ENCODE measurements around the gene CNP. TPM values are rescaled to one million over a fixed set of nuclear protein-coding genes. Genes with fewer than 3 reads are reported as not detected.

Gene CNP
- total RNA-seq, 1 experiment from 2014 or later = 51.2 TPM

DNA sequence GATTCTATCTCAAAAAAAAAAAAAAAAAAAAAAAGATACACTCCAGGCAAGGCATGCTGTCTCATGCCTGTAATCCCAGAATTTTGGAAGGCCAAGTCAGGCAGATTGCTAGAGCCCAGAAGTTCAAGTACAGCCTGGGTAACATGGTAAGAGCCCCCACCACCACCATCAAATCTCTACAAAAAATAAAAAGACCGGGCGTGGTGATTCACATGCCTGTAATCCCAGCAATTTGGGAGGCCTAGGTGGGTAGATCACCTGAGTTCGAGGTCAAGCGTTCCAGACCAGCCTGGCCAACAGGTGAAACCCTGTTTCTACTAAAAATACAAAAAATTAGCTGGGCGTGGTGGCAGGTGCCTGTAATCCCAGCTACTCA, 46.0 kb upstream of the CNP start:
- H4K20me1 ChIP-seq (ENCODE audit: insufficient read depth) = no peaks in the 10 kb centered on the region
- peaks cover 21 to 38% of the 10 kb centered on the region in 2 experiments for H3K4me1 ChIP-seq (ENCODE audit: control insufficient read depth in 1 of 2, insufficient read depth in 2 of 2, low read length in 2 of 2)
- TF ChIP-seq POLR2A (IDR thresholded peaks at IDR 0.05; ENCODE audit: borderline replicate concordance, extremely low read depth, insufficient read depth, insufficient read length) = no peak
- no peak for TF ChIP-seq EZH2phosphoT487 (IDR thresholded peaks at IDR 0.05; ENCODE audit: borderline replicate concordance)
- TF ChIP-seq EZH2 (IDR thresholded peaks at IDR 0.05) = no peak
- TF ChIP-seq POLR2AphosphoS5 (IDR thresholded peaks at IDR 0.05; ENCODE audit: low read depth, low read length) = no peak
- TF ChIP-seq ZFX (IDR thresholded peaks at IDR 0.05) = no peak
- TF ChIP-seq, protein P1, sequence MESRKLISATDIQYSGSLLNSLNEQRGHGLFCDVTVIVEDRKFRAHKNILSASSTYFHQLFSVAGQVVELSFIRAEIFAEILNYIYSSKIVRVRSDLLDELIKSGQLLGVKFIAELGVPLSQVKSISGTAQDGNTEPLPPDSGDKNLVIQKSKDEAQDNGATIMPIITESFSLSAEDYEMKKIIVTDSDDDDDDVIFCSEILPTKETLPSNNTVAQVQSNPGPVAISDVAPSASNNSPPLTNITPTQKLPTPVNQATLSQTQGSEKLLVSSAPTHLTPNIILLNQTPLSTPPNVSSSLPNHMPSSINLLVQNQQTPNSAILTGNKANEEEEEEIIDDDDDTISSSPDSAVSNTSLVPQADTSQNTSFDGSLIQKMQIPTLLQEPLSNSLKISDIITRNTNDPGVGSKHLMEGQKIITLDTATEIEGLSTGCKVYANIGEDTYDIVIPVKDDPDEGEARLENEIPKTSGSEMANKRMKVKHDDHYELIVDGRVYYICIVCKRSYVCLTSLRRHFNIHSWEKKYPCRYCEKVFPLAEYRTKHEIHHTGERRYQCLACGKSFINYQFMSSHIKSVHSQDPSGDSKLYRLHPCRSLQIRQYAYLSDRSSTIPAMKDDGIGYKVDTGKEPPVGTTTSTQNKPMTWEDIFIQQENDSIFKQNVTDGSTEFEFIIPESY (IDR thresholded peaks at IDR 0.05; ENCODE audit: extremely low read depth, insufficient replicate concordance, low read length) = no peak
- no peak for TF ChIP-seq JUND (IDR thresholded peaks at IDR 0.05)
- TF ChIP-seq EGR1 (IDR thresholded peaks at IDR 0.05; ENCODE audit: low read depth) = no peak
- TF ChIP-seq, protein P2, sequence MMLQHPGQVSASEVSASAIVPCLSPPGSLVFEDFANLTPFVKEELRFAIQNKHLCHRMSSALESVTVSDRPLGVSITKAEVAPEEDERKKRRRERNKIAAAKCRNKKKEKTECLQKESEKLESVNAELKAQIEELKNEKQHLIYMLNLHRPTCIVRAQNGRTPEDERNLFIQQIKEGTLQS (IDR thresholded peaks at IDR 0.05) = no peak
- TF ChIP-seq, protein P3, sequence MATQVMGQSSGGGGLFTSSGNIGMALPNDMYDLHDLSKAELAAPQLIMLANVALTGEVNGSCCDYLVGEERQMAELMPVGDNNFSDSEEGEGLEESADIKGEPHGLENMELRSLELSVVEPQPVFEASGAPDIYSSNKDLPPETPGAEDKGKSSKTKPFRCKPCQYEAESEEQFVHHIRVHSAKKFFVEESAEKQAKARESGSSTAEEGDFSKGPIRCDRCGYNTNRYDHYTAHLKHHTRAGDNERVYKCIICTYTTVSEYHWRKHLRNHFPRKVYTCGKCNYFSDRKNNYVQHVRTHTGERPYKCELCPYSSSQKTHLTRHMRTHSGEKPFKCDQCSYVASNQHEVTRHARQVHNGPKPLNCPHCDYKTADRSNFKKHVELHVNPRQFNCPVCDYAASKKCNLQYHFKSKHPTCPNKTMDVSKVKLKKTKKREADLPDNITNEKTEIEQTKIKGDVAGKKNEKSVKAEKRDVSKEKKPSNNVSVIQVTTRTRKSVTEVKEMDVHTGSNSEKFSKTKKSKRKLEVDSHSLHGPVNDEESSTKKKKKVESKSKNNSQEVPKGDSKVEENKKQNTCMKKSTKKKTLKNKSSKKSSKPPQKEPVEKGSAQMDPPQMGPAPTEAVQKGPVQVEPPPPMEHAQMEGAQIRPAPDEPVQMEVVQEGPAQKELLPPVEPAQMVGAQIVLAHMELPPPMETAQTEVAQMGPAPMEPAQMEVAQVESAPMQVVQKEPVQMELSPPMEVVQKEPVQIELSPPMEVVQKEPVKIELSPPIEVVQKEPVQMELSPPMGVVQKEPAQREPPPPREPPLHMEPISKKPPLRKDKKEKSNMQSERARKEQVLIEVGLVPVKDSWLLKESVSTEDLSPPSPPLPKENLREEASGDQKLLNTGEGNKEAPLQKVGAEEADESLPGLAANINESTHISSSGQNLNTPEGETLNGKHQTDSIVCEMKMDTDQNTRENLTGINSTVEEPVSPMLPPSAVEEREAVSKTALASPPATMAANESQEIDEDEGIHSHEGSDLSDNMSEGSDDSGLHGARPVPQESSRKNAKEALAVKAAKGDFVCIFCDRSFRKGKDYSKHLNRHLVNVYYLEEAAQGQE (IDR thresholded peaks at IDR 0.05; ENCODE audit: low read depth) = no peak
- TF ChIP-seq SIN3A (IDR thresholded peaks at IDR 0.05; ENCODE audit: low read depth) = no peak
- no peak for TF ChIP-seq SRF (IDR thresholded peaks at IDR 0.05; ENCODE audit: low read depth)
- no peak for TF ChIP-seq ELF1 (IDR thresholded peaks at IDR 0.05; ENCODE audit: borderline replicate concordance, low read depth)
- TF ChIP-seq CBX3 (IDR thresholded peaks at IDR 0.05; ENCODE audit: low read depth) = no peak
- H2AFZ ChIP-seq (ENCODE audit: low read depth, low read length, poor library complexity, severe bottlenecking) = no peak overlapping the region
- H3K9me2 ChIP-seq (ENCODE audit: insufficient read depth) = 0 out of 2 replicates have a peak, but pooled peaks cover 3% of the 10 kb centered on the region
- CTCF ChIA-PET = no interaction called here
- POLR2A ChIA-PET = interaction anchor here (3.1 kb wide), 1 partner anchor 10 kb away, joined by 38 read pairs; the partner anchor contains the start of gene ODAD4
- DNase-seq (ENCODE audit: low read depth, low spot score) (no peak), ATAC-seq (no peak)
- H3K79me2 ChIP-seq (ENCODE audit: insufficient read depth, low read length) = peaks cover 32% of the 10 kb centered on the region
- no TSS peak for BruUV-seq (replicated peaks)
- RAD21 ChIA-PET (ENCODE audit: low non-redundant PET in 1 of 2, low total read pairs in 2 of 2, uncharacterized antibody in 2 of 2, unreplicated experiment in 2 of 2) = no interaction called here
- H3K27me3 ChIP-seq (ENCODE audit: insufficient read depth, low read length) = no peaks in the 10 kb centered on the region
- peaks cover 0 to 2% of the 10 kb centered on the region in 2 experiments; a peak in 1 of 4 replicates for H3K36me3 ChIP-seq (ENCODE audit: control insufficient read depth in 1 of 2, insufficient read depth in 2 of 2, low read length in 2 of 2)
- peak overlapping the region; percentile 93 for H3K27ac ChIP-seq (ENCODE audit: low read depth, low read length)
- intact Hi-C loops (cut with micrococcal nuclease) = no loop called here
- H3K9me3 ChIP-seq (ENCODE audit: control insufficient read depth in 1 of 2, insufficient read depth in 1 of 2, low read depth in 1 of 2, low read length in 2 of 2) = no peaks in the 10 kb centered on the region
- H3K4me3 ChIP-seq (replicated peaks in 1 of 2; ENCODE audit: low read depth in 1 of 2, low read length in 2 of 2) = no peak overlapping the region
- H3K9ac ChIP-seq (ENCODE audit: low read length) = peak overlapping the region; percentile 20; the same call in 1 of the 2 replicates
- H3K4me2 ChIP-seq (ENCODE audit: low read length) = peak overlapping the region; percentile 100
